Measurements from ENCODE around the gene NRP1.

The NRP1 gene

GRCh38 chr10:33212061-33212748 is 122.3 kb downstream of the NRP1 start:
- Histone ChIP-seq H3K36me3 (ENCODE audit: control insufficient read depth, insufficient read depth, low read length) (no peaks in the 10 kb centered on the region), H3K4me3 (replicated peaks; ENCODE audit: low read depth, low read length) (no peak overlapping the region), H3K27me3 (replicated peaks; ENCODE audit: control insufficient read depth, insufficient read depth, low read length) (no peaks in the 10 kb centered on the region; the same call in 1 of the 2 replicates)
- TF ChIP-seq, protein P1, sequence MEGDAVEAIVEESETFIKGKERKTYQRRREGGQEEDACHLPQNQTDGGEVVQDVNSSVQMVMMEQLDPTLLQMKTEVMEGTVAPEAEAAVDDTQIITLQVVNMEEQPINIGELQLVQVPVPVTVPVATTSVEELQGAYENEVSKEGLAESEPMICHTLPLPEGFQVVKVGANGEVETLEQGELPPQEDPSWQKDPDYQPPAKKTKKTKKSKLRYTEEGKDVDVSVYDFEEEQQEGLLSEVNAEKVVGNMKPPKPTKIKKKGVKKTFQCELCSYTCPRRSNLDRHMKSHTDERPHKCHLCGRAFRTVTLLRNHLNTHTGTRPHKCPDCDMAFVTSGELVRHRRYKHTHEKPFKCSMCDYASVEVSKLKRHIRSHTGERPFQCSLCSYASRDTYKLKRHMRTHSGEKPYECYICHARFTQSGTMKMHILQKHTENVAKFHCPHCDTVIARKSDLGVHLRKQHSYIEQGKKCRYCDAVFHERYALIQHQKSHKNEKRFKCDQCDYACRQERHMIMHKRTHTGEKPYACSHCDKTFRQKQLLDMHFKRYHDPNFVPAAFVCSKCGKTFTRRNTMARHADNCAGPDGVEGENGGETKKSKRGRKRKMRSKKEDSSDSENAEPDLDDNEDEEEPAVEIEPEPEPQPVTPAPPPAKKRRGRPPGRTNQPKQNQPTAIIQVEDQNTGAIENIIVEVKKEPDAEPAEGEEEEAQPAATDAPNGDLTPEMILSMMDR (IDR thresholded peaks at IDR 0.05; ENCODE audit: insufficient read depth, low read length, poor library complexity, severe bottlenecking): no peak
- no peak for DNase-seq (ENCODE audit: extremely low read depth, insufficient read length)

- Histone ChIP-seq H3K36me3 (ENCODE audit: control insufficient read depth, insufficient read depth, low read length) (no peaks in the 10 kb centered on the region), H3K4me3 (replicated peaks; ENCODE audit: low read depth, low read length) (no peak overlapping the region), H3K27me3 (replicated peaks; ENCODE audit: control insufficient read depth, insufficient read depth, low read length) (no peaks in the 10 kb centered on the region; the same call in 1 of the 2 replicates)
- TF ChIP-seq, protein P1 (IDR thresholded peaks at IDR 0.05; ENCODE audit: insufficient read depth, low read length, poor library complexity, severe bottlenecking): no peak
- no peak for DNase-seq (ENCODE audit: extremely low read depth, insufficient read length)
Observed at GRCh38 chr10:33211106-33211878, 123.2 kb downstream of the NRP1 start.

- Histone ChIP-seq H3K4me3 (replicated peaks; ENCODE audit: low read depth, low read length) (no peak overlapping the region), H3K36me3 (ENCODE audit: control insufficient read depth, insufficient read depth, low read length) (no peaks in the 10 kb centered on the region)
Observed at GRCh38 chr10:33209802-33210201, 124.7 kb downstream of the NRP1 start.

GRCh38 chr10:33208166-33208565 is 126.3 kb downstream of the NRP1 start:
- Histone ChIP-seq H3K4me3 (replicated peaks; ENCODE audit: low read depth, low read length) (no peak overlapping the region), H3K27me3 (replicated peaks; ENCODE audit: control insufficient read depth, insufficient read depth, low read length) (no peaks in the 10 kb centered on the region), H3K36me3 (ENCODE audit: control insufficient read depth, insufficient read depth, low read length) (no peaks in the 10 kb centered on the region)
- DNase-seq (ENCODE audit: extremely low read depth, insufficient read length): no peak
- TF ChIP-seq, protein P1 (IDR thresholded peaks at IDR 0.05; ENCODE audit: insufficient read depth, low read length, poor library complexity, severe bottlenecking): no peak

More at GRCh38 chr10:33209802-33210201, 124.7 kb downstream of the NRP1 start:
- no peaks in the 10 kb centered on the region for H3K27me3 ChIP-seq (replicated peaks; ENCODE audit: control insufficient read depth, insufficient read depth, low read length)
- TF ChIP-seq, protein P1 (IDR thresholded peaks at IDR 0.05; ENCODE audit: insufficient read depth, low read length, poor library complexity, severe bottlenecking): no peak
- no peak for DNase-seq (ENCODE audit: extremely low read depth, insufficient read length)

- H3K4me3 ChIP-seq (replicated peaks; ENCODE audit: low read depth, low read length): no peak overlapping the region
- DNase-seq (ENCODE audit: extremely low read depth, insufficient read length): no peak
- H3K27me3 ChIP-seq (replicated peaks; ENCODE audit: control insufficient read depth, insufficient read depth, low read length): no peaks in the 10 kb centered on the region
- TF ChIP-seq, protein P1 (IDR thresholded peaks at IDR 0.05; ENCODE audit: insufficient read depth, low read length, poor library complexity, severe bottlenecking): no peak
- no peaks in the 10 kb centered on the region for H3K36me3 ChIP-seq (ENCODE audit: control insufficient read depth, insufficient read depth, low read length)
Observed at GRCh38 chr10:33204031-33204430, 130.4 kb downstream of the NRP1 start.

Measured in GM06990 (cell line).